H1 (cell line): Measurements from ENCODE around the gene ENO2. TPM values are rescaled to one million over a fixed set of nuclear protein-coding genes. Genes with fewer than 3 reads are reported as not detected.

ENCODE experiments used
- BCL11A ChIP-seq, 2 experiments: IDR thresholded peaks; one replicate each; pipeline ENCODE4 v1.6.1; 2011; ENCODE audit warnings: low read depth in 2 of 2, low read length in 2 of 2, mild to moderate bottlenecking in 2 of 2
- EZH2 ChIP-seq: fragments of 200-600 bp; sonication (generic); IDR thresholded peaks from 2 replicates; pipeline ENCODE4 v1.7.1; 2012; ENCODE audit warnings: low read depth, mild to moderate bottlenecking, moderate library complexity, low read length, inconsistent platforms; ENCODE audit not compliant: severe bottlenecking
- GABPA ChIP-seq: IDR thresholded peaks from 2 replicates; pipeline ENCODE4 v1.6.1; 2011; ENCODE audit warnings: mild to moderate bottlenecking, low read length, moderate library complexity, borderline replicate concordance; ENCODE audit not compliant: insufficient read depth
- KDM1A ChIP-seq: fragments of 200-600, 300-600 bp; sonication (generic); IDR thresholded peaks from 2 replicates; pipeline ENCODE4 v1.7.1; 2016; ENCODE audit warnings: mild to moderate bottlenecking, low read length, borderline replicate concordance
- POLR2AphosphoS5 ChIP-seq: IDR thresholded peaks from 2 replicates; pipeline ENCODE4 v1.6.1; 2011; ENCODE audit warnings: low read depth, low read length
- RBBP5 ChIP-seq: IDR thresholded peaks from 2 replicates; pipeline ENCODE4 v1.7.1; 2012; ENCODE audit warnings: low read depth, mild to moderate bottlenecking, inconsistent platforms, low read length, moderate library complexity, borderline replicate concordance
- SP1 ChIP-seq: IDR thresholded peaks from 2 replicates; pipeline ENCODE4 v1.6.1; 2011; ENCODE audit warnings: low read depth, low read length
- TCF12 ChIP-seq: IDR thresholded peaks from 2 replicates; pipeline ENCODE4 v1.6.1; 2011; ENCODE audit warnings: low read depth, mild to moderate bottlenecking, low read length
- polyA plus RNA-seq, 7 experiments: library from polyadenylated mRNA; depleted of rRNA in 3 of 7; stranded (reverse) in 5 of 7; unstranded in 2 of 7; fragments of >200 nt in 5 of 7; fragments of 200-250 nt in 2 of 7; gene quantifications; 1 replicate in 5 of 7; 2 replicates in 1 of 7; 4 replicates in 1 of 7; pipeline versions ENCODE4 v1.2.1 to v1.2.3, GENCODE V29; 2011 to 2013; ENCODE audit warnings: missing spikeins in 2 of 7, mixed read lengths in 2 of 7
- total RNA-seq: library from RNA; stranded (reverse); fragmentation: NEBNext Ultra II Directional; extraction: Animal tissue kit (Norgen Biotek cat#: 25700); gene quantifications from 2 replicates; pipeline ENCODE4 v1.2.1, GENCODE V29; 2021

The ENO2 gene
- total and polyA plus RNA-seq, 2 of the 8 experiments (the other 6 are each of a cell fraction or from before 2014, with no cell fraction given), result 92.4 to 102 TPM

DNA sequence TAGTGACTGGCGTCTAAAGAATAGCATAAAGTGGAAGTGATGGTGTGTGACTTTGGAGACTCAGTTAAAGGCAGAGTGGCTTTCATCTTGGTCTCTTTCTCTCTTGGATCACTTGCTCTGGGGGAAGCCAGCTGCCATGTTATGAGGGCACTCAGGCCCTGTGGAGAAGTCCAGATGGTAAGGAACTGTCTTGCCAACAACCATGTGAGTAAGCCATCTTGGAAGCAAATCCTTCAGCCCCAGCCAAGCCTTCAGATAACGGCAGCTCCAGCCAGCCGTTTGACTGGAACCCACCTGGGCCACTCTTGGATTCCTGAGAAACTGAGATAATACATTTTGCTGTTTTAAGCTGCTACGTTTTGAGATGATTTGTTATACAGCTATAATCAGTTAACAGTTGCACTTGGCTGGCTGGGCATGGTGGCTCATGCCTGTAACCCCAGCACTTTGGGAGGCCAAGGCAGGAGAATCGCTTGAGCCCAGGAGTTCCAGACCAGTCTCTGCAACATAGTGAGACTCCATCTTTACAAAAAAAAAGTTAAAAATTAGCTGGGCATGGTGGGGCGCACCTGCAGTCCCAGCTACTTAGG, 17.4 kb upstream of the ENO2 start (continued):
- TF ChIP-seq BCL11A (IDR thresholded peaks at IDR 0.05; ENCODE audit: low read depth in 2 of 2, low read length in 2 of 2) (no peak), POLR2AphosphoS5 (no peak), GABPA (no peak), SP1 (no peak), KDM1A (no peak), RBBP5 (no peak), EZH2 (no peak), TCF12 (no peak)
